GM23338 (cell line): ENCODE results near the gene ZBTB49. TPM values are rescaled to one million over a fixed set of nuclear protein-coding genes. Genes with fewer than 3 reads are reported as not detected.

ENCODE experiments used
- ATAC-seq: fragments of 200-7000 bp; cut with Tn5 transposase; 3 replicates; pipeline ENCODE4 v1.9.1; 2020
- DNase-seq: peaks from one replicate; pipeline ENCODE4 v3.0.0-alpha.2; 2015; ENCODE audit warnings: low spot score
- H2AFZ ChIP-seq: fragments of 200-600 bp; sonication (generic); 2 replicates; pipeline ENCODE4 v1.8.0; 2016; ENCODE audit warnings: antibody characterized with exemption, mild to moderate bottlenecking, moderate library complexity
- H3F3A ChIP-seq: fragments of 200-600 bp; sonication (generic); replicated peaks from 2 replicates; pipeline ENCODE4 v1.8.0; 2017; ENCODE audit warnings: antibody characterized with exemption, mixed run types, low read depth
- H3K27ac ChIP-seq: fragments of 200-600 bp; sonication (generic); 2 replicates; pipeline ENCODE4 v1.6.1; 2016; ENCODE audit warnings: low read depth
- H3K27me3 ChIP-seq: fragments of 200-600 bp; sonication (generic); 2 replicates; pipeline ENCODE4 v1.8.0; 2016; ENCODE audit warnings: mild to moderate bottlenecking, mixed run types, moderate library complexity; ENCODE audit not compliant: insufficient read depth
- H3K36me3 ChIP-seq: fragments of 200-600 bp; sonication (generic); 2 replicates; pipeline ENCODE4 v1.8.0; 2016; ENCODE audit warnings: mild to moderate bottlenecking; ENCODE audit not compliant: insufficient read depth
- H3K4me1 ChIP-seq: fragments of 200-600 bp; sonication (generic); 2 replicates; pipeline ENCODE4 v1.8.0; 2016; ENCODE audit warnings: mild to moderate bottlenecking, moderate library complexity; ENCODE audit not compliant: insufficient read depth
- H3K4me2 ChIP-seq: fragments of 200-600 bp; sonication (generic); 2 replicates; pipeline ENCODE4 v1.7.1; 2017; ENCODE audit warnings: mixed run types
- H3K4me3 ChIP-seq: fragments of 200-600 bp; sonication (generic); 2 replicates; pipeline ENCODE4 v1.6.1; 2016; ENCODE audit warnings: mixed run types
- H3K79me2 ChIP-seq: fragments of 200-600 bp; sonication (generic); replicated peaks from 2 replicates; pipeline ENCODE4 v1.8.0; 2017; ENCODE audit warnings: mild to moderate bottlenecking; ENCODE audit not compliant: insufficient read depth
- H3K9me2 ChIP-seq: fragments of 200-600 bp; sonication (generic); 2 replicates; pipeline ENCODE4 v1.8.0; 2017; ENCODE audit not compliant: insufficient read depth
- H4K20me1 ChIP-seq: fragments of 200-600 bp; sonication (generic); replicated peaks from 2 replicates; pipeline ENCODE4 v1.8.0; 2017; ENCODE audit warnings: mild to moderate bottlenecking; ENCODE audit not compliant: insufficient read depth
- H3K27ac Mint-ChIP-seq: 2 replicates; pipeline ENCODE4 v1.8.0; 2020; ENCODE audit warnings: inconsistent platforms, mild to moderate bottlenecking, moderate library complexity, mixed read lengths
- H3K27me3 Mint-ChIP-seq: 3 replicates; pipeline ENCODE4 v1.8.0; 2022; ENCODE audit warnings: low read depth, mild to moderate bottlenecking, moderate library complexity, mixed read lengths, inconsistent platforms; ENCODE audit not compliant: insufficient read depth, poor library complexity
- H3K36me3 Mint-ChIP-seq: 3 replicates; pipeline ENCODE4 v1.8.0; 2021; ENCODE audit warnings: low read depth, mild to moderate bottlenecking, inconsistent platforms, moderate library complexity, mixed read lengths
- H3K4me1 Mint-ChIP-seq: 3 replicates; pipeline ENCODE4 v1.8.0; 2020; ENCODE audit warnings: mild to moderate bottlenecking, inconsistent platforms, mixed read lengths
- H3K4me3 Mint-ChIP-seq: 3 replicates; pipeline ENCODE4 v1.8.0; 2021; ENCODE audit warnings: moderate library complexity, mild to moderate bottlenecking, inconsistent platforms, mixed read lengths
- H3K9me3 Mint-ChIP-seq: 3 replicates; pipeline ENCODE4 v1.8.0; 2020; ENCODE audit warnings: moderate library complexity, mild to moderate bottlenecking, inconsistent platforms, mixed read lengths
- CREB1 ChIP-seq: fragments of 250-450 bp; sonication (Bioruptor Pico); IDR thresholded peaks from 2 replicates; pipeline ENCODE4 v1.5.0; 2020; ENCODE audit warnings: low read depth, mild to moderate bottlenecking, moderate library complexity
- CTCF ChIP-seq, 2 experiments: fragments of 200-600 bp in 1 of 2; sonication (generic) in 1 of 2; conservative IDR thresholded peaks; 2 replicates each; pipeline versions ENCODE4 v1.5.1 to v1.6.1; 2016 to 2017; ENCODE audit warnings: antibody characterized with exemption in 2 of 2, low read depth in 2 of 2, mild to moderate bottlenecking in 2 of 2, moderate library complexity in 1 of 2
- ETS1 ChIP-seq: IDR thresholded peaks from 2 replicates; pipeline ENCODE4 v1.6.1; 2016; ENCODE audit warnings: antibody characterized with exemption
- EZH2 ChIP-seq: fragments of 200-600 bp; sonication (generic); IDR thresholded peaks from one replicate; pipeline ENCODE4 v1.8.0; 2017; ENCODE audit warnings: antibody characterized with exemption, mild to moderate bottlenecking, low read depth; ENCODE audit not compliant: unreplicated experiment
- NANOG ChIP-seq: IDR thresholded peaks from 2 replicates; pipeline ENCODE4 v1.6.1; 2016; ENCODE audit warnings: antibody characterized with exemption, borderline replicate concordance
- REST ChIP-seq: IDR thresholded peaks from one replicate; pipeline ENCODE4 v1.6.1; 2018; ENCODE audit warnings: antibody characterized with exemption; ENCODE audit not compliant: unreplicated experiment
- STAT1 ChIP-seq: IDR thresholded peaks from one replicate; pipeline ENCODE4 v1.6.1; 2016; ENCODE audit warnings: antibody characterized with exemption; ENCODE audit not compliant: unreplicated experiment
- ZNF462 ChIP-seq: fragments of 250-450 bp; sonication (Bioruptor Pico); IDR thresholded peaks from 2 replicates; pipeline ENCODE4 v1.5.0; 2020; ENCODE audit warnings: mild to moderate bottlenecking, moderate library complexity
- polyA plus RNA-seq: library from polyadenylated mRNA; unstranded; fragments of >200 nt; fragmentation: Nextera tagmentation; extraction: Ambion mirVana; gene quantifications from 2 replicates; pipeline ENCODE4 v1.2.1, GENCODE V29; 2016
- total RNA-seq: library from RNA; depleted of rRNA; stranded (reverse); fragments of >200 nt; shearing (Covaris generic); gene quantifications from 2 replicates; pipeline ENCODE4 v1.2.3, GENCODE V29; 2014

Gene ZBTB49
- total and polyA plus RNA-seq, 2 experiments from 2014 or later = 4.1 to 6.0 TPM

GRCh38 chr4:4364061-4364460, 74.0 kb downstream of the ZBTB49 start (continued):
- TF ChIP-seq ETS1 (no peak), ZNF462 (no peak)

- H3K4me1 Mint-ChIP-seq = peaks cover 16% of the 10 kb centered on the region
- peaks cover 28% of the 10 kb centered on the region for H3K9me3 Mint-ChIP-seq
- H3K9me2 ChIP-seq = peaks cover 18% of the 10 kb centered on the region; the same call in 1 of the 2 replicates
- ATAC-seq = peak; percentile 81
- no peaks in the 10 kb centered on the region for H4K20me1 ChIP-seq
- no peak overlapping the region for H3K4me2 ChIP-seq
- no peaks in the 10 kb centered on the region for H3K4me1 ChIP-seq
- no peak overlapping the region; the same call in 2 of the 3 replicates for H3K4me3 Mint-ChIP-seq
- no peaks in the 10 kb centered on the region for H3K36me3 ChIP-seq
- H2AFZ ChIP-seq = no peak overlapping the region
- peaks cover 6% of the 10 kb centered on the region; the same call in 1 of the 3 replicates for H3K36me3 Mint-ChIP-seq
- peaks cover 21% of the 10 kb centered on the region for H3K27me3 Mint-ChIP-seq
- no peaks in the 10 kb centered on the region for H3F3A ChIP-seq
- DNase-seq = peak; percentile 77
- H3K27ac Mint-ChIP-seq = no peak overlapping the region
- no peak overlapping the region for H3K4me3 ChIP-seq
- no peaks in the 10 kb centered on the region for H3K79me2 ChIP-seq
- 0 out of 2 replicates have a peak overlapping the region, but pooled peaks have one; percentile 57 for H3K27ac ChIP-seq
- H3K27me3 ChIP-seq = no peaks in the 10 kb centered on the region
- TF ChIP-seq CREB1 (CRISPR knock-in tag) (no peak), CTCF (conservative IDR thresholded peaks at IDR 0.05; ENCODE audit: low read depth in 2 of 2) (no peak), NANOG (no peak), REST (no peak), EZH2 (no peak), STAT1 (no peak)
Measured at GRCh38 chr4:4364486-4365208, 74.6 kb downstream of the ZBTB49 start.
